HuH-7 (cell line): Measurements from ENCODE around the gene SAXO2.
"Not testable (repeated sequence)": the region's sequence is repeated elsewhere in the genome, so short reads cannot be mapped to it uniquely, and the experiment has no call there.

Experiments
- DNase-seq: peaks from one replicate; pipeline ENCODE4 v3.0.0; 2011; ENCODE audit warnings: low spot score

Gene SAXO2

DNA sequence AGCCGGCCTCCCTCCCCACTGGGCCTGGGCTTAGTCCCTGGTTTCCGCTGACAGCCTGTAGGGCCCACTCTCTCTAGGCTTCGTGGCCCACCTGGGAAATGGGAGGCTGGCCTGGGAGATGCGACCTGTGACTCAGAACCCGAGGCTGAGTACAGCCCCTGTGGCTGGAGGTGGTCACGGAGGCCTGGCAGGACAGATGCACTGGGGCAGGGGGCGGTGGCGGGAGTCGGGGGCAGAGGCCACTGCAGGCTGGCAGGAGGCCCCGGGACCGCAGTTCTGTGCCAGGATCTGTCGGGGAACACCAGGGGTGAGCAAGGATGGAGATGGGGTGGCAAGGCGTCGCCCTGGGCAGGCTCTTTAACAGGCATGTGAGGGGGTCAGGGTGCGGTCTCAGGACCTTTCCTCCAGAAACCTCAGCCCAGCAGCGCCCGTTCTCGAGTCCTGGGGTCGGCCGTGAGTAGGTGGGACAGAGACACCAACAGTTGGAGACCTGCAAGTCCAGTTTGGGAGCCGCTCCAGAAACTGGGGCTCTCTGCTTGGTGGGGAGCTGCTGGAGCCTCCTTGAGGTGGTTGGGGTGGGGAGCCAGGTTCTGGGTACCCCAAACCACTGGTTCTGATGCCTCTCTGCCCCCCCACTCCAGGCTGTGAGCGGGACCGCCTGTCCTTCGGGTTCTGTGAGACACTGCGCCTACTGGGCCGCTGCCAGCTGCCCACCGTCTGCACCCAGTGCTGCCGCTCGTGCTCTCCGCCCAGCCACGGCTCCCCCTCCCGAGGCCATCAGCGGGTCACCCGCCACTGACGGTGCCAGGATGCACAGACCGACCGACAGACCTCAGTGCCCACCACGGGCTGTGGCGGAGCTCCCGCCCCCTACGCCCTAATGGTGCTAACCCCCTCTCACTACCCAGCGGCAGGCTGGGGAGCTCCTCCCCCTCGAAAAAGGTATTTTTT is 71.3 kb downstream of the SAXO2 start:
- DNase-seq: not testable (repeated sequence)
